B cell (primary cell): Measurements from ENCODE around the gene LPAR2. TPM values are rescaled to one million over a fixed set of nuclear protein-coding genes. Genes with fewer than 3 reads are reported as not detected.

ENCODE experiments used
- ATAC-seq: fragments of 200-7000 bp; cut with Tn5 transposase; one replicate; pipeline ENCODE4 v1.10.0; 2021; ENCODE audit warnings: low read depth, mild to moderate bottlenecking, moderate number of reproducible peaks, moderate library complexity
- CTCF ChIA-PET: fragments of 350-600 bp; sonication (Branson Sonifier 250); formaldehyde crosslinking; loops from one replicate; lab custom pipeline; 2021; ENCODE audit warnings: antibody characterized with exemption, inconsistent platforms; lab: Charles Lee
- POLR2A ChIA-PET: fragments of 350-600 bp; sonication (Branson Sonifier 250); formaldehyde crosslinking; loops from one replicate; lab custom pipeline; 2021; ENCODE audit warnings: antibody characterized with exemption; lab: Charles Lee
- DNase-seq: peaks from one replicate; pipeline ENCODE4 v3.0.0; 2013
- H2AFZ ChIP-seq: 2 replicates; pipeline ENCODE4 v1.6.1; 2012; ENCODE audit warnings: mild to moderate bottlenecking, low read depth, low read length; ENCODE audit not compliant: insufficient read depth, poor library complexity, severe bottlenecking
- H3K27ac ChIP-seq, 2 donors: 1 replicate in 1 of 2; 2 replicates in 1 of 2; pipeline ENCODE4 v1.5.1; 2012 to 2013; ENCODE audit warnings: low read length in 2 of 2, mild to moderate bottlenecking in 2 of 2, moderate library complexity in 1 of 2
- H3K27me3 ChIP-seq, 4 experiments: fragments of 200-600 bp in 1 of 4; sonication (generic) in 1 of 4; replicated peaks in 1 of 4; 1 replicate in 2 of 4; 2 replicates in 2 of 4; pipeline versions ENCODE4 v1.6.1 to v1.7.0; 2013 to 2016; ENCODE audit warnings: low read length in 3 of 4, mild to moderate bottlenecking in 2 of 4, mixed read lengths in 1 of 4, moderate library complexity in 1 of 4; ENCODE audit not compliant: insufficient read depth in 4 of 4, control insufficient read depth in 3 of 4; ENCODE audit errors: control extremely low read depth in 1 of 4
- H3K36me3 ChIP-seq, 2 experiments: replicated peaks in 1 of 2; 1 replicate in 1 of 2; 2 replicates in 1 of 2; pipeline versions ENCODE4 v1.6.1 to v1.7.1; 2013; ENCODE audit warnings: low read length in 1 of 2; ENCODE audit not compliant: insufficient read depth in 2 of 2, control insufficient read depth in 1 of 2; ENCODE audit errors: control extremely low read depth in 1 of 2, extremely low read depth in 1 of 2
- H3K4me1 ChIP-seq, 2 donors: fragments of 200-600 bp in 1 of 2; sonication (generic) in 1 of 2; 1 replicate in 1 of 2; 2 replicates in 1 of 2; pipeline versions ENCODE4 v1.5.1 to v1.6.1; 2013 to 2017; ENCODE audit warnings: low read length in 2 of 2; ENCODE audit not compliant: control insufficient read depth in 2 of 2, insufficient read depth in 2 of 2
- H3K4me2 ChIP-seq: replicated peaks from 2 replicates; pipeline ENCODE3; 2012; ENCODE audit warnings: mild to moderate bottlenecking, low read depth, low read length; ENCODE audit not compliant: poor library complexity, severe bottlenecking
- H3K4me3 ChIP-seq, 5 experiments: fragments of 200-600 bp in 1 of 5; sonication (generic) in 1 of 5; 1 replicate in 3 of 5; 2 replicates in 2 of 5; pipeline versions ENCODE4 v1.5.1 to v1.7.0; 2011 to 2016; ENCODE audit warnings: low read length in 4 of 5, mild to moderate bottlenecking in 4 of 5, low read depth in 2 of 5, control low read depth in 1 of 5, moderate library complexity in 1 of 5; ENCODE audit not compliant: insufficient read depth in 1 of 5; ENCODE audit errors: control extremely low read depth in 1 of 5, extremely low read depth in 1 of 5
- H3K79me2 ChIP-seq: fragments of 200-600 bp; sonication (generic); one replicate; pipeline ENCODE4 v1.6.0; 2016; ENCODE audit warnings: low read length; ENCODE audit not compliant: control insufficient read depth, insufficient read depth
- H3K9ac ChIP-seq: fragments of 200-600 bp; sonication (generic); 2 replicates; pipeline ENCODE4 v1.6.1; 2017; ENCODE audit warnings: mild to moderate bottlenecking, low read length, moderate library complexity
- H3K9me3 ChIP-seq, 3 donors: one replicate each; pipeline versions ENCODE4 v1.6.1 to v1.7.1; 2013; ENCODE audit warnings: low read length in 2 of 3; ENCODE audit not compliant: control insufficient read depth in 2 of 3, insufficient read depth in 1 of 3; ENCODE audit errors: control extremely low read depth in 1 of 3
- H4K20me1 ChIP-seq: 2 replicates; pipeline ENCODE4 v1.6.0; 2012; ENCODE audit warnings: mild to moderate bottlenecking, low read length; ENCODE audit not compliant: insufficient read depth, control insufficient read depth, poor library complexity, severe bottlenecking
- H3K27ac Mint-ChIP-seq: one replicate; pipeline ENCODE4 v1.8.0; 2021; ENCODE audit warnings: mixed read lengths
- H3K27me3 Mint-ChIP-seq: one replicate; pipeline ENCODE4 v1.8.0; 2021; ENCODE audit warnings: mixed read lengths
- H3K4me1 Mint-ChIP-seq: one replicate; pipeline ENCODE4 v1.8.0; 2021; ENCODE audit warnings: mixed read lengths
- H3K4me3 Mint-ChIP-seq: one replicate; pipeline ENCODE4 v1.8.0; 2021; ENCODE audit warnings: mixed read lengths
- H3K9me3 Mint-ChIP-seq: one replicate; pipeline ENCODE4 v1.8.0; 2022; ENCODE audit warnings: mixed read lengths; ENCODE audit not compliant: insufficient read depth
- EZH2 ChIP-seq: IDR thresholded peaks from 2 replicates; pipeline ENCODE4 v1.6.1; 2012; ENCODE audit warnings: borderline replicate concordance, low read depth, mild to moderate bottlenecking, moderate library complexity, low read length; ENCODE audit not compliant: insufficient read depth, poor library complexity, severe bottlenecking
- WGBS: methylation state at CpG from one replicate; pipeline ENCODE4 v1.1.5; 2013; ENCODE audit warnings: missing lambda C conversion rate; ENCODE audit not compliant: insufficient coverage; 5-methylcytosine and 5-hydroxymethylcytosine counted together
- intact Hi-C: fragments of 100-400 bp; cut with micrococcal nuclease; formaldehyde crosslinking; loops from one replicate; pipeline ENCODE4 v1.10.0; 2022
- polyA plus RNA-seq: library from polyadenylated mRNA; depleted of rRNA; stranded (reverse); fragments of >200 nt; gene quantifications from 2 replicates; pipeline ENCODE4 v1.2.3, GENCODE V29; 2012
- total RNA-seq, 2 donors: library from RNA; stranded (reverse); fragments of 120-200 nt in 1 of 2; gene quantifications; 1 replicate in 1 of 2; 2 replicates in 1 of 2; pipeline versions ENCODE4 v1.2.3 to v1.2.4, GENCODE V29; 2013 to 2022
- TF ChIP-seq, protein P1 (sequence below): fragments of 200-600 bp; IDR thresholded peaks from one replicate; pipeline ENCODE4 v1.8.0; 2022; ENCODE audit warnings: antibody characterized with exemption, mild to moderate bottlenecking

Gene LPAR2
- total and polyA plus RNA-seq, 2 donors (not counting 1 experiment from before 2014, with no cell fraction given), result 27.1 to 37.2 TPM

DNA sequence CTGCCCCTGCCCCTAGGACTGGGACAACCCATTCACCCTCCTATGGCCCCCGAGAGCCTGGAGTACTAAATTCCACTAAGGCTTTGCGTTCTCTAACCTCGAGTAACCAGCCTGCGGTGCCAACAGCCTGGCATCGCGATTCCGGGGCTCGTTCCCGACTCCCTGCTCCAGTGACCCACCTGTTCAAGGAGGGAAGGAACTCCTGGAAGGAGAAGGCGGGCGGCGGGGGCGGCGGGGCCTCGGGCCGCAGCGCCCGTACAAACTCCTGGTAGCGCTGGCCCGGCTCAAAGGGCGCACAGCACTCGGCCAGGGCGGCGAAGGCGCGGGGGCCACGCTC is 9.1 kb upstream of the LPAR2 start:
- peaks cover 43% of the 10 kb centered on the region for H4K20me1 ChIP-seq
- POLR2A ChIA-PET, result no interaction called here

GRCh38 chr19:19636573-19637185 is 8.7 kb upstream of the LPAR2 start:
- ChIA-PET CTCF (no interaction called here), POLR2A (no interaction called here)
- Histone ChIP-seq H3K79me2 (peaks cover 42% of the 10 kb centered on the region), H3K4me3 (no peak overlapping the region), H3K27ac (no peak overlapping the region), H3K36me3 (peaks cover 0 to 80% of the 10 kb centered on the region in 2 experiments), H3K4me2 (no peak overlapping the region), H3K4me1 (peaks cover 2 to 9% of the 10 kb centered on the region in 2 donors), H4K20me1 (peaks cover 39% of the 10 kb centered on the region), H3K9me3 (peaks cover 0 to 4% (median 0%) of the 10 kb centered on the region in 3 donors), H2AFZ (no peak overlapping the region), H3K9ac (no peak overlapping the region), H3K27me3 (no peaks in the 10 kb centered on the region)
- no peaks in the 10 kb centered on the region for H3K9me3 Mint-ChIP-seq
- intact Hi-C loops, result no loop called here
- DNase-seq (no peak), ATAC-seq (no peak)
- H3K4me1 Mint-ChIP-seq, result peaks cover 2% of the 10 kb centered on the region
- H3K27ac Mint-ChIP-seq, result no peak overlapping the region
- TF ChIP-seq, protein P1, sequence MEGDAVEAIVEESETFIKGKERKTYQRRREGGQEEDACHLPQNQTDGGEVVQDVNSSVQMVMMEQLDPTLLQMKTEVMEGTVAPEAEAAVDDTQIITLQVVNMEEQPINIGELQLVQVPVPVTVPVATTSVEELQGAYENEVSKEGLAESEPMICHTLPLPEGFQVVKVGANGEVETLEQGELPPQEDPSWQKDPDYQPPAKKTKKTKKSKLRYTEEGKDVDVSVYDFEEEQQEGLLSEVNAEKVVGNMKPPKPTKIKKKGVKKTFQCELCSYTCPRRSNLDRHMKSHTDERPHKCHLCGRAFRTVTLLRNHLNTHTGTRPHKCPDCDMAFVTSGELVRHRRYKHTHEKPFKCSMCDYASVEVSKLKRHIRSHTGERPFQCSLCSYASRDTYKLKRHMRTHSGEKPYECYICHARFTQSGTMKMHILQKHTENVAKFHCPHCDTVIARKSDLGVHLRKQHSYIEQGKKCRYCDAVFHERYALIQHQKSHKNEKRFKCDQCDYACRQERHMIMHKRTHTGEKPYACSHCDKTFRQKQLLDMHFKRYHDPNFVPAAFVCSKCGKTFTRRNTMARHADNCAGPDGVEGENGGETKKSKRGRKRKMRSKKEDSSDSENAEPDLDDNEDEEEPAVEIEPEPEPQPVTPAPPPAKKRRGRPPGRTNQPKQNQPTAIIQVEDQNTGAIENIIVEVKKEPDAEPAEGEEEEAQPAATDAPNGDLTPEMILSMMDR, result no peak
- H3K4me3 Mint-ChIP-seq, result no peak overlapping the region
- WGBS, result 95% methylated on average over 7 of the region's 9 CpGs
- no peaks in the 10 kb centered on the region for H3K27me3 Mint-ChIP-seq

More for the DNA sequence above, 9.1 kb upstream of the LPAR2 start:
- Histone ChIP-seq H3K27me3 (no peaks in the 10 kb centered on the region), H2AFZ (no peak overlapping the region), H3K4me2 (no peak overlapping the region), H3K4me3 (no peak overlapping the region), H3K9ac (no peak overlapping the region), H3K36me3 (peaks cover 0 to 84% of the 10 kb centered on the region in 2 experiments), H3K79me2 (peaks cover 47% of the 10 kb centered on the region), H3K9me3 (peaks cover 0 to 4% (median 0%) of the 10 kb centered on the region in 3 donors), H3K4me1 (peaks cover 7 to 13% of the 10 kb centered on the region in 2 donors), H3K27ac (no peak overlapping the region)
- H3K4me1 Mint-ChIP-seq, result peaks cover 6% of the 10 kb centered on the region
- TF ChIP-seq, protein P1, result no peak
- TF ChIP-seq EZH2, result no peak
- ATAC-seq (no peak), DNase-seq (no peak)
- CTCF ChIA-PET, result no interaction called here
- H3K27me3 Mint-ChIP-seq, result no peaks in the 10 kb centered on the region
- no peak overlapping the region for H3K27ac Mint-ChIP-seq
- H3K4me3 Mint-ChIP-seq, result no peak overlapping the region
- H3K9me3 Mint-ChIP-seq, result no peaks in the 10 kb centered on the region
- WGBS, result 98% methylated on average over 27 of the region's 27 CpGs
- intact Hi-C loops, result no loop called here
